H1 (cell line): Measurements from ENCODE around the gene PIGL. TPM values are rescaled to one million over a fixed set of nuclear protein-coding genes. Genes with fewer than 3 reads are reported as not detected.

Experiments
- CTCF ChIA-PET: fragments of 300-600 bp; sonication (Branson Sonifier 250); formaldehyde crosslinking; loops from one replicate; lab custom pipeline; 2021; ENCODE audit not compliant: partially characterized antibody; lab: Charles Lee
- POLR2A ChIA-PET: fragments of 300-600 bp; sonication (Branson Sonifier 250); formaldehyde crosslinking; loops from one replicate; lab custom pipeline; 2021; ENCODE audit warnings: inconsistent platforms; ENCODE audit not compliant: partially characterized antibody; lab: Charles Lee
- DNase-seq, 2 experiments: peaks; one replicate each; pipeline versions ENCODE4 v3.0.0 to v3.0.0-alpha.2; 2010 to 2022; ENCODE audit warnings: low spot score in 2 of 2, low read depth in 1 of 2, mixed read lengths in 1 of 2
- FAIRE-seq: peaks from 2 replicates; lab custom pipeline; 2011; peaks lifted over from hg19 to GRCh38; lab: Jason Lieb, UNC
- H2AFZ ChIP-seq: 2 replicates; pipeline ENCODE4 v1.8.1; 2012; ENCODE audit warnings: low read length, inconsistent platforms
- H2AK5ac ChIP-seq: 2 replicates; pipeline ENCODE4 v1.6.1; 2013; ENCODE audit warnings: low read depth, low read length
- H2BK120ac ChIP-seq: replicated peaks from 2 replicates; pipeline ENCODE3; 2013; ENCODE audit warnings: low read depth, low read length, inconsistent platforms
- H2BK12ac ChIP-seq: 2 replicates; pipeline ENCODE4 v1.6.1; 2013; ENCODE audit warnings: low read depth, low read length
- H2BK15ac ChIP-seq: 2 replicates; pipeline ENCODE4 v1.6.1; 2013; ENCODE audit warnings: low read length
- H2BK20ac ChIP-seq: 2 replicates; pipeline ENCODE4 v1.6.1; 2013; ENCODE audit warnings: low read length
- H2BK5ac ChIP-seq: 2 replicates; pipeline ENCODE4 v1.6.1; 2013; ENCODE audit warnings: low read depth, low read length
- H3K14ac ChIP-seq: 2 replicates; pipeline ENCODE4 v1.6.1; 2013; ENCODE audit warnings: inconsistent platforms; ENCODE audit not compliant: insufficient read length
- H3K18ac ChIP-seq: 2 replicates; pipeline ENCODE4 v1.6.1; 2013; ENCODE audit warnings: low read length; ENCODE audit errors: extremely low read depth
- H3K23ac ChIP-seq: 2 replicates; pipeline ENCODE4 v1.6.1; 2013; ENCODE audit warnings: inconsistent platforms; ENCODE audit not compliant: insufficient read length
- H3K23me2 ChIP-seq: 2 replicates; pipeline ENCODE4 v1.6.1; 2013; ENCODE audit warnings: low read depth, low read length
- H3K27ac ChIP-seq: 2 replicates; pipeline ENCODE4 v1.6.1; 2011; ENCODE audit warnings: low read depth, low read length, inconsistent platforms
- H3K27me3 ChIP-seq, 4 experiments: replicated peaks in 1 of 4; 1 replicate in 1 of 4; 2 replicates in 3 of 4; pipeline versions ENCODE4 v1.6.1 to v1.8.1; 2011 to 2013; ENCODE audit warnings: low read length in 3 of 4, mild to moderate bottlenecking in 3 of 4, inconsistent platforms in 2 of 4, mixed read lengths in 2 of 4, moderate library complexity in 1 of 4; ENCODE audit not compliant: control insufficient read depth in 3 of 4, insufficient read depth in 3 of 4; ENCODE audit errors: extremely low read depth in 1 of 4
- H3K36me3 ChIP-seq, 4 experiments: 2 replicates each; pipeline versions ENCODE4 v1.6.1 to v1.8.1; 2011 to 2013; ENCODE audit warnings: mild to moderate bottlenecking in 4 of 4, low read length in 3 of 4, moderate library complexity in 2 of 4, control low read depth in 1 of 4, inconsistent platforms in 1 of 4; ENCODE audit not compliant: insufficient read depth in 4 of 4, control insufficient read depth in 2 of 4
- H3K4ac ChIP-seq: replicated peaks from 2 replicates; pipeline ENCODE3; 2013; ENCODE audit warnings: low read length, low read depth, mixed read lengths, inconsistent platforms; ENCODE audit not compliant: insufficient read length
- H3K4me1 ChIP-seq, 4 experiments: replicated peaks in 1 of 4; 1 replicate in 1 of 4; 2 replicates in 3 of 4; pipeline versions ENCODE4 v1.6.1 to v1.8.1; 2011 to 2013; ENCODE audit warnings: low read length in 3 of 4, inconsistent platforms in 2 of 4, mixed read lengths in 1 of 4; ENCODE audit not compliant: insufficient read depth in 4 of 4, control insufficient read depth in 3 of 4
- H3K4me2 ChIP-seq, 2 experiments: 2 replicates each; pipeline versions ENCODE4 v1.6.1 to v1.8.1; 2011 to 2013; ENCODE audit warnings: low read depth in 2 of 2, low read length in 2 of 2, control low read depth in 1 of 2, inconsistent platforms in 1 of 2, mild to moderate bottlenecking in 1 of 2; ENCODE audit not compliant: insufficient read depth in 1 of 2
- H3K4me3 ChIP-seq, 4 experiments: fragments of 200-600, 300-600 bp in 1 of 4; sonication (generic), shearing (Covaris generic), sonication (Bioruptor Twin) in 1 of 4; 2 replicates each; pipeline versions ENCODE4 v1.5.1 to v1.8.1; 2011 to 2016; ENCODE audit warnings: low read length in 4 of 4, low read depth in 3 of 4, control low read depth in 2 of 4, inconsistent platforms in 2 of 4, mild to moderate bottlenecking in 2 of 4, mixed read lengths in 1 of 4, moderate library complexity in 1 of 4; ENCODE audit not compliant: insufficient read depth in 2 of 4; ENCODE audit errors: extremely low read depth in 1 of 4
- H3K56ac ChIP-seq: replicated peaks from 2 replicates; pipeline ENCODE3; 2013; ENCODE audit warnings: low read depth, mild to moderate bottlenecking, mixed read lengths, low read length, inconsistent platforms; ENCODE audit not compliant: insufficient read length
- H3K79me1 ChIP-seq: 2 replicates; pipeline ENCODE4 v1.6.1; 2013; ENCODE audit warnings: low read depth, low read length, control low read depth
- H3K79me2 ChIP-seq, 2 experiments: 2 replicates each; pipeline versions ENCODE4 v1.6.1 to v1.8.1; 2012 to 2013; ENCODE audit warnings: low read length in 2 of 2, mild to moderate bottlenecking in 2 of 2, inconsistent platforms in 1 of 2; ENCODE audit not compliant: insufficient read depth in 2 of 2, control insufficient read depth in 1 of 2
- H3K9ac ChIP-seq, 4 experiments: replicated peaks in 1 of 4; 1 replicate in 1 of 4; 2 replicates in 3 of 4; pipeline versions ENCODE4 v1.6.1 to v1.8.1; 2011 to 2013; ENCODE audit warnings: low read depth in 3 of 4, low read length in 3 of 4, control low read depth in 2 of 4, mild to moderate bottlenecking in 2 of 4, moderate library complexity in 2 of 4, inconsistent platforms in 1 of 4; ENCODE audit errors: extremely low read depth in 1 of 4
- H3K9me3 ChIP-seq, 2 experiments: 2 replicates each; pipeline versions ENCODE4 v1.6.1 to v1.8.1; 2012 to 2013; ENCODE audit warnings: mild to moderate bottlenecking in 2 of 2, moderate library complexity in 2 of 2, control low read depth in 1 of 2, inconsistent platforms in 1 of 2, low read depth in 1 of 2, low read length in 1 of 2, mixed read lengths in 1 of 2; ENCODE audit not compliant: insufficient read depth in 2 of 2
- H4K20me1 ChIP-seq, 2 experiments: replicated peaks in 1 of 2; 2 replicates each; pipeline versions ENCODE3 to v1.8.1; 2011 to 2013; ENCODE audit warnings: inconsistent platforms in 2 of 2, low read length in 2 of 2, mild to moderate bottlenecking in 1 of 2; ENCODE audit not compliant: insufficient read depth in 2 of 2, control insufficient read depth in 1 of 2
- H4K5ac ChIP-seq: 2 replicates; pipeline ENCODE4 v1.6.1; 2013; ENCODE audit warnings: low read length, low read depth, mixed read lengths, inconsistent platforms; ENCODE audit not compliant: insufficient read length
- H4K8ac ChIP-seq: 2 replicates; pipeline ENCODE4 v1.8.0; 2013; ENCODE audit warnings: mild to moderate bottlenecking, moderate library complexity, low read length, inconsistent platforms; ENCODE audit not compliant: insufficient read depth; ENCODE audit errors: extremely low read depth
- H4K91ac ChIP-seq: replicated peaks from 2 replicates; pipeline ENCODE3; 2013; ENCODE audit warnings: low read length, mixed read lengths, inconsistent platforms; ENCODE audit not compliant: insufficient read length
- CBX5 ChIP-seq: fragments of 300-800, 300-1000 bp; sonication (generic); IDR thresholded peaks from 2 replicates; pipeline ENCODE4 v1.7.1; 2016; ENCODE audit warnings: antibody characterized with exemption, low read length, low read depth
- GABPA ChIP-seq: IDR thresholded peaks from 2 replicates; pipeline ENCODE4 v1.6.1; 2011; ENCODE audit warnings: mild to moderate bottlenecking, low read length, moderate library complexity, borderline replicate concordance; ENCODE audit not compliant: insufficient read depth
- JUN ChIP-seq: IDR thresholded peaks from 2 replicates; pipeline ENCODE4 v1.6.1; 2011; ENCODE audit warnings: low read depth, mild to moderate bottlenecking, improper control_type of control experiment, low read length
- NRF1 ChIP-seq: IDR thresholded peaks from 2 replicates; pipeline ENCODE4 v1.6.1; 2011; ENCODE audit warnings: mild to moderate bottlenecking, low read depth, low read length, improper control_type of control experiment
- RAD21 ChIP-seq, 2 experiments: IDR thresholded peaks in 1 of 2; conservative IDR thresholded peaks in 1 of 2; 2 replicates each; pipeline ENCODE4 v1.6.1; 2011; ENCODE audit warnings: low read depth in 2 of 2, low read length in 2 of 2, improper control_type of control experiment in 1 of 2, inconsistent platforms in 1 of 2, mild to moderate bottlenecking in 1 of 2, moderate library complexity in 1 of 2
- WGBS, 2 experiments: shearing (Covaris generic) in 1 of 2; methylation state at CpG; one replicate each; pipeline versions ENCODE4 v1.1.6 to v1.1.7; 2013 to 2015; ENCODE audit warnings: low lambda C conversion rate in 2 of 2, mixed read lengths in 2 of 2, inconsistent platforms in 1 of 2, low coverage in 1 of 2, missing lambda C conversion rate in 1 of 2; ENCODE audit not compliant: insufficient replicate concordance in 2 of 2, insufficient coverage in 1 of 2, insufficient read length in 1 of 2; ENCODE audit errors: extremely low coverage in 1 of 2, missing lambda C conversion rate in 1 of 2; 5-methylcytosine and 5-hydroxymethylcytosine counted together
- polyA plus RNA-seq, 7 experiments: library from polyadenylated mRNA; depleted of rRNA in 3 of 7; stranded (reverse) in 5 of 7; unstranded in 2 of 7; fragments of >200 nt in 5 of 7; fragments of 200-250 nt in 2 of 7; gene quantifications; 1 replicate in 5 of 7; 2 replicates in 1 of 7; 4 replicates in 1 of 7; pipeline versions ENCODE4 v1.2.1 to v1.2.3, GENCODE V29; 2011 to 2013; ENCODE audit warnings: missing spikeins in 2 of 7, mixed read lengths in 2 of 7
- total RNA-seq: library from RNA; stranded (reverse); fragmentation: NEBNext Ultra II Directional; extraction: Animal tissue kit (Norgen Biotek cat#: 25700); gene quantifications from 2 replicates; pipeline ENCODE4 v1.2.1, GENCODE V29; 2021

Gene PIGL
- total and polyA plus RNA-seq, 2 of the 8 experiments (the other 6 are each of a cell fraction or from before 2014, with no cell fraction given), result 28.4 to 30.8 TPM

DNA sequence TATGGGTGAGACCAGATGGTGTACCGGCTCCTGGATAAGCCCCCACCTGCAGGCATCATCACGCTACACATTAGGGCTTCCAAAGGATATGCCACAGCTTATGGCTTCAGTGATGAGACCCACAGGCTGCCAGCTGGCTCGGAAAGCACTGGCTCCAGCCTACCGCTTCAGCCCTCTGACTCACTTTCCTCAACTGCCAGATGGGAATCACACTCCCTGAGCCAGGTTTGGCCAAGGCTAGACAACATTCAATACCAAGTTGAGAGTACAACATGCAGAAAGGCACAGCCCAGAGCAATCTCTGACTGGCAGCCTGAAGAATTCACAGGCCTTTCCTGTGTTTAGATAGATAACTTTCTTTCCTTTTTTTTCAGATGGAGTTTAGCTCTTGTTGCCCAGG lies 126.0 kb downstream of the PIGL start:
- Histone ChIP-seq H2AK5ac (no peak overlapping the region), H3K4ac (no peak overlapping the region), H3K18ac (no peak overlapping the region), H3K36me3 (peaks cover 10 to 46% (median 29%) of the 10 kb centered on the region in 4 experiments), H3K56ac (no peak overlapping the region), H2BK120ac (no peak overlapping the region), H2BK15ac (no peak overlapping the region), H3K23ac (no peak overlapping the region), H3K27me3 (no peaks in the 10 kb centered on the region), H2AFZ (no peak overlapping the region), H3K23me2 (no peaks in the 10 kb centered on the region), H4K91ac (no peak overlapping the region), H3K9ac (no peak overlapping the region), H3K4me1 (no peaks in the 10 kb centered on the region), H4K5ac (no peak overlapping the region), H3K4me3 (no peak overlapping the region), H2BK12ac (no peak overlapping the region), H2BK5ac (no peak overlapping the region), H3K79me1 (no peaks in the 10 kb centered on the region), H3K14ac (no peak overlapping the region), H4K8ac (no peak overlapping the region), H2BK20ac (no peak overlapping the region), H3K27ac (no peak overlapping the region), H3K4me2 (no peak overlapping the region), H3K9me3 (no peaks in the 10 kb centered on the region), H4K20me1 (peaks cover 0 to 2% of the 10 kb centered on the region in 2 experiments), H3K79me2 (no peaks in the 10 kb centered on the region)
- 86% methylated on average over 4 of the region's 4 CpGs; no CpG with 5 or more reads in 1 of the 2 experiments for WGBS, 2 experiments
- no peak for FAIRE-seq
- ChIA-PET POLR2A (interaction anchor here (1.2 to 8.1 kb wide), 4 partner anchors 9 to 58 kb away, joined by 3 to 71 read pairs (median 4); partner anchors contain the start of gene CENPV), CTCF (interaction anchor here (1.1 to 2.2 kb wide), 4 partner anchors 9 to 38 kb away, joined by 3 to 6 read pairs (median 3); no protein-coding TSS in a partner anchor)
- no peak for TF ChIP-seq RAD21 (IDR thresholded peaks at IDR 0.05 in 1 of 2, conservative IDR thresholded peaks at IDR 0.05 in 1 of 2; ENCODE audit: low read depth in 2 of 2, low read length in 2 of 2)
- TF ChIP-seq NRF1, result no peak
- no peak for TF ChIP-seq GABPA
- TF ChIP-seq CBX5, result no peak
- no peak for TF ChIP-seq JUN
- no peak for DNase-seq
